Body of pancreas (tissue), 4 donors: Measurements from ENCODE around the gene IQCE.

Experiments used
- POLR2A ChIP-seq, 3 donors: fragments of 450-650 bp; IDR thresholded peaks; one replicate each; pipeline ENCODE4 v1.6.1; 2016; ENCODE audit warnings: antibody characterized with exemption in 3 of 3, mild to moderate bottlenecking in 2 of 3
- TF ChIP-seq, protein P1 (sequence below), 7 experiments: fragments of 450-650 bp in 4 of 7; fragments of 200-600 bp in 3 of 7; sonication (generic) in 3 of 7; IDR thresholded peaks; one replicate each; pipeline ENCODE4 v1.5.1; 2016 to 2019; ENCODE audit warnings: antibody characterized with exemption in 7 of 7

DNA sequence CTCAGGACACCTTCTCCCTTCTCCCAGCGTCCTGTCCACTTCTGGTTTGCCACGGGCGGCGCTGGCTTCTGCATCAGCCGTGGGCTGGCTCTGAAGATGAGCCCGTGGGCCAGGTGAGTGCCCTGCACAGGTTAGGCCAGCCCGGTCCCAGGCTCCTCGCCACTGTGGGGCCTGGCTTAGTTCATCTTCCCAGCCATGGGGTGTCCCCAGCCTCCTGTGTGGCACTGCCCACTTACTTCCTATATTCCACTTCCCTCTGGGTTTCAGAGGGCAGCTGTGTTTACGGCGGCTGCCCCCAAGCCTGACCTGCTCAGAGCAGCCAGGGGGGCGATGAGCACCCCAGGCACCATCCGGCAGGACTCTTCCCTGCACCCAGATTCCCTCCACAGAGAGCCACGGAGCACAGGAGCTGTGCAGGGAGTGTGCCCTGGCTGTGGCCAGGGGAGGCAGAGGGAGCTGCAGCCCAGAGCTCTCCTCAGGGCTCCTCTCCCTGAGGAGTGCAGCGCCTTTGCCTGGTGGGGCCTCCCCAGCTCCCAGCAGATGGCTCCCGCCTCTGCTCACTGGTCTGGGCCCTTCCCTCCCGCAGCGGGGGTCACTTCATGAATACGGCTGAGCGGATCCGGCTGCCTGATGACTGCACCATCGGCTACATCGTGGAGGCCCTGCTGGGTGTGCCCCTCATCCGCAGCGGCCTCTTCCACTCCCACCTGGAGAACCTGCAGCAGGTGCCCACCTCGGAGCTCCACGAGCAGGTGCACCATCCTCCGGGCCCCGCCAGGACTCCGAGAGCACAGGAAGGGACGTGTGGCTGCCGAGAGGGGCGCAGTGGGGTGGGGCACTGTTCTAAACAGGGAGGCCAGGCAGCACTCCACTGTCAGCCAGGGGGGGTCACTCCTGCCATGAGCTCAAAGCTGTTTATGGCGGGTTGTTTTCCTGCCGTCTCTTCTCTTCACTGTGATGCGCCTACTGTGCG lies 32.8 kb upstream of the IQCE start:
- TF ChIP-seq, protein P1, sequence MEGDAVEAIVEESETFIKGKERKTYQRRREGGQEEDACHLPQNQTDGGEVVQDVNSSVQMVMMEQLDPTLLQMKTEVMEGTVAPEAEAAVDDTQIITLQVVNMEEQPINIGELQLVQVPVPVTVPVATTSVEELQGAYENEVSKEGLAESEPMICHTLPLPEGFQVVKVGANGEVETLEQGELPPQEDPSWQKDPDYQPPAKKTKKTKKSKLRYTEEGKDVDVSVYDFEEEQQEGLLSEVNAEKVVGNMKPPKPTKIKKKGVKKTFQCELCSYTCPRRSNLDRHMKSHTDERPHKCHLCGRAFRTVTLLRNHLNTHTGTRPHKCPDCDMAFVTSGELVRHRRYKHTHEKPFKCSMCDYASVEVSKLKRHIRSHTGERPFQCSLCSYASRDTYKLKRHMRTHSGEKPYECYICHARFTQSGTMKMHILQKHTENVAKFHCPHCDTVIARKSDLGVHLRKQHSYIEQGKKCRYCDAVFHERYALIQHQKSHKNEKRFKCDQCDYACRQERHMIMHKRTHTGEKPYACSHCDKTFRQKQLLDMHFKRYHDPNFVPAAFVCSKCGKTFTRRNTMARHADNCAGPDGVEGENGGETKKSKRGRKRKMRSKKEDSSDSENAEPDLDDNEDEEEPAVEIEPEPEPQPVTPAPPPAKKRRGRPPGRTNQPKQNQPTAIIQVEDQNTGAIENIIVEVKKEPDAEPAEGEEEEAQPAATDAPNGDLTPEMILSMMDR (IDR thresholded peaks at IDR 0.05), result no peak
- no peak for TF ChIP-seq POLR2A (IDR thresholded peaks at IDR 0.05)
